ENCODE measurements around the gene AKIP1. TPM values are rescaled to one million over a fixed set of nuclear protein-coding genes. Genes with fewer than 3 reads are reported as not detected.

AKIP1 gene, protein sequence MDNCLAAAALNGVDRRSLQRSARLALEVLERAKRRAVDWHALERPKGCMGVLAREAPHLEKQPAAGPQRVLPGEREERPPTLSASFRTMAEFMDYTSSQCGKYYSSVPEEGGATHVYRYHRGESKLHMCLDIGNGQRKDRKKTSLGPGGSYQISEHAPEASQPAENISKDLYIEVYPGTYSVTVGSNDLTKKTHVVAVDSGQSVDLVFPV
- polyA plus RNA-seq: 15.0 TPM
- long read RNA-seq, donor 1, partial matches to known transcripts: 0 of 3 reads
- long read RNA-seq, donor 1, other reads (novel, unspliced or antisense): 0 of 3 reads
- long read RNA-seq, donor 2, partial matches to known transcripts: 0 of 13 reads
- long read RNA-seq, donor 2, other reads (novel, unspliced or antisense): 0 of 13 reads
- long read RNA-seq, donor 3: 0 reads
- long read RNA-seq, donor 4, partial matches to known transcripts: 0 of 3 reads
- long read RNA-seq, donor 4, other reads (novel, unspliced or antisense): 0 of 3 reads
- long read RNA-seq, donor 5, partial matches to known transcripts: 0 of 4 reads
- long read RNA-seq, donor 5, other reads (novel, unspliced or antisense): 0 of 4 reads
- long read RNA-seq, donor 6, partial matches to known transcripts: 0 of 6 reads
- long read RNA-seq, donor 6, other reads (novel, unspliced or antisense): 0 of 6 reads
- long read RNA-seq, donor 7, transcript AKIP1-204 (4 exons, 1,084 nt): major isoform, 7 of 7 reads
- long read RNA-seq, donor 7, partial matches to known transcripts: 0 of 7 reads
- long read RNA-seq, donor 7, other reads (novel, unspliced or antisense): 0 of 7 reads
- long read RNA-seq, donor 8, partial matches to known transcripts: 0 of 6 reads
- long read RNA-seq, donor 8, other reads (novel, unspliced or antisense): 0 of 6 reads
- long read RNA-seq, donor 9, partial matches to known transcripts: 0 of 5 reads
- long read RNA-seq, donor 9, other reads (novel, unspliced or antisense): 0 of 5 reads
- long read RNA-seq, donor 10, partial matches to known transcripts: 0 of 10 reads
- long read RNA-seq, donor 10, other reads (novel, unspliced or antisense): 0 of 10 reads
- long read RNA-seq, donor 11, partial matches to known transcripts: 0 of 1 reads
- long read RNA-seq, donor 11, other reads (novel, unspliced or antisense): 0 of 1 reads

GRCh38 chr11:8911029-8911823, at the start of gene AKIP1:
TSS of gene AKIP1 (plus strand) at chr11:8911189. CDS start at chr11:8911450, 261 bp downstream.
- Histone ChIP-seq H3K36me3 (ENCODE audit: control insufficient read depth, insufficient read depth, low read length) (peaks cover under 1% of the 10 kb centered on the region), H3K27ac (ENCODE audit: low read length) (peak within 1 kb of the TSS; percentile 76), H3K4me3 (ENCODE audit: low read length) (peak within 1 kb of the TSS; percentile 83), H3K4me1 (ENCODE audit: control insufficient read depth, insufficient read depth, low read length) (peaks cover 4% of the 10 kb centered on the region), H3K27me3 (ENCODE audit: control insufficient read depth, insufficient read depth, low read length) (peaks cover 9% of the 10 kb centered on the region), H3K9me3 (ENCODE audit: control insufficient read depth, low read depth, low read length) (no peaks in the 10 kb centered on the region)
- peak; percentile 94 to 96 for DNase-seq
- no CpG with 5 or more reads among the region's 68 CpGs for WGBS (ENCODE audit: insufficient coverage, low lambda C conversion rate)

- Histone ChIP-seq H3K4me3 (ENCODE audit: low read length) (no peak overlapping the region), H3K4me1 (ENCODE audit: control insufficient read depth, insufficient read depth, low read length) (peaks cover 10% of the 10 kb centered on the region), H3K9me3 (ENCODE audit: control insufficient read depth, low read depth, low read length) (no peaks in the 10 kb centered on the region), H3K27ac (ENCODE audit: low read length) (no peak overlapping the region), H3K27me3 (ENCODE audit: control insufficient read depth, insufficient read depth, low read length) (no peaks in the 10 kb centered on the region), H3K36me3 (ENCODE audit: control insufficient read depth, insufficient read depth, low read length) (no peaks in the 10 kb centered on the region)
- no peak for DNase-seq
- WGBS (ENCODE audit: insufficient coverage, low lambda C conversion rate): no CpG with 5 or more reads among the region's 1 CpG
Observed at GRCh38 chr11:8863838-8864237, 47.2 kb upstream of the AKIP1 start.

GRCh38 chr11:8865304-8865703, 45.7 kb upstream of the AKIP1 start:
- peaks cover 10% of the 10 kb centered on the region for H3K4me1 ChIP-seq (ENCODE audit: control insufficient read depth, insufficient read depth, low read length)
- no peaks in the 10 kb centered on the region for H3K36me3 ChIP-seq (ENCODE audit: control insufficient read depth, insufficient read depth, low read length)
- no peaks in the 10 kb centered on the region for H3K27me3 ChIP-seq (ENCODE audit: control insufficient read depth, insufficient read depth, low read length)
- H3K4me3 ChIP-seq (ENCODE audit: low read length): no peak overlapping the region
- no peak overlapping the region for H3K27ac ChIP-seq (ENCODE audit: low read length)
- no peaks in the 10 kb centered on the region for H3K9me3 ChIP-seq (ENCODE audit: control insufficient read depth, low read depth, low read length)
- DNase-seq: no peak

DNA sequence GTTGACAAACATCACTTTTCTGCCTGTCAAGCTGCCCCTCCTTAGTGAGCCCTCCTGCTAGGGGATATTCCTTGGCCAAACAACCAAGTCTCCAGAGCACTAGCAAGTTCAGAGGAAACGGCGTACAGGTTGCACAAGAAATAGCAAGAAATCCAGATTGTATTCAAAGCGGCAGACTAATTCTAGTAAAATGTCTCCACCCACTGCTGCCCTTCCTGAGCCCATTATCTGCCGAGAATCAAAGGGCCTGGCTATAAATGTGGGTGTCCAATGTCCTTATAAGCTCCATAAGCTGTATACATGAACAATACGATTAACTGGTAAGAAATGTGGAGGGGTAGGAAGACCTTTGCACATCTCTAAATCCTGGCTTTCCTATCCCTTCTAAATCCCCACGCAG, 44.0 kb upstream of the AKIP1 start:
- H3K27ac ChIP-seq (ENCODE audit: low read length): no peak overlapping the region
- peak in 1 of 2 donors; percentile 43 for DNase-seq
- no CpG with 5 or more reads among the region's 6 CpGs for WGBS (ENCODE audit: insufficient coverage, low lambda C conversion rate)

DNA sequence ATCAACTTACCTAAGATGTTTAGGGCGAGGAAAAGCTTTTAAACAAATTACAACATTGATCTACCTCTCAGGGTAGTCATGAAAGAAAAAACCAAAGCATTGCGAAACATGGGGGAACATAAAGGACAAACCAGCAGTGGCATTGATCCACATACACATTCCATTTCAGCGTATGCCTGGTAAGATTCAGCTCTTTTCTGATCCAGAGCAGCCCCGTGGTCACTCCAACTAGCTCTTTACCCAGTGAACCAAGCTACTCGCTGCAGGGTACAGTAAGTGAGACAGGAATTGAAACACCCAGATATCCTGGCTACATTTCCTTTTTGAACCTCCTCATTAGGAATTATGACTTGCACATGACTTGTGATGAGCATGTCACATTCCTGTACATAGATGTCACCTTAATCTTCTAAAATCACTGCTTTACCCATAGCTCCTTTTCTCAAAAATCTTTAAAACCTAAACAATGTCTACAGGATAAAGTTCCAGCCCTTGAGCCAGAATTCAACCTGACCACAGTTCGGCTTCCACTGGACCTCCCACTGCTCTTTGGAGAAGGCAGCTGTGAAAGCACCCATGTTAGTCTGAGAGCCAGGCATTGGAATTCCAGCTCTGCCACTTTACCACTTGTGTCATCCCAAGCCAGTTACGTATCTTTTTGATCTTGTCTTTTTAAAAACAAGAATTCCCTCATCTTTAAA, 42.9 kb upstream of the AKIP1 start:
- peak in 1 of 2 donors; percentile 8 for DNase-seq
- H3K9me3 ChIP-seq (ENCODE audit: control insufficient read depth, low read depth, low read length): no peaks in the 10 kb centered on the region
- H3K36me3 ChIP-seq (ENCODE audit: control insufficient read depth, insufficient read depth, low read length): no peaks in the 10 kb centered on the region
- no peak overlapping the region for H3K4me3 ChIP-seq (ENCODE audit: low read length)
- H3K27me3 ChIP-seq (ENCODE audit: control insufficient read depth, insufficient read depth, low read length): no peaks in the 10 kb centered on the region
- H3K27ac ChIP-seq (ENCODE audit: low read length): no peak overlapping the region
- H3K4me1 ChIP-seq (ENCODE audit: control insufficient read depth, insufficient read depth, low read length): peaks cover 13% of the 10 kb centered on the region
- WGBS (ENCODE audit: insufficient coverage, low lambda C conversion rate): 100% methylated on average over 1 of the region's 7 CpGs

More for the DNA sequence above, 44.0 kb upstream of the AKIP1 start:
- no peak overlapping the region for H3K4me3 ChIP-seq (ENCODE audit: low read length)
- no peaks in the 10 kb centered on the region for H3K36me3 ChIP-seq (ENCODE audit: control insufficient read depth, insufficient read depth, low read length)
- H3K9me3 ChIP-seq (ENCODE audit: control insufficient read depth, low read depth, low read length): no peaks in the 10 kb centered on the region
- H3K4me1 ChIP-seq (ENCODE audit: control insufficient read depth, insufficient read depth, low read length): peaks cover 13% of the 10 kb centered on the region
- H3K27me3 ChIP-seq (ENCODE audit: control insufficient read depth, insufficient read depth, low read length): no peaks in the 10 kb centered on the region

DNA sequence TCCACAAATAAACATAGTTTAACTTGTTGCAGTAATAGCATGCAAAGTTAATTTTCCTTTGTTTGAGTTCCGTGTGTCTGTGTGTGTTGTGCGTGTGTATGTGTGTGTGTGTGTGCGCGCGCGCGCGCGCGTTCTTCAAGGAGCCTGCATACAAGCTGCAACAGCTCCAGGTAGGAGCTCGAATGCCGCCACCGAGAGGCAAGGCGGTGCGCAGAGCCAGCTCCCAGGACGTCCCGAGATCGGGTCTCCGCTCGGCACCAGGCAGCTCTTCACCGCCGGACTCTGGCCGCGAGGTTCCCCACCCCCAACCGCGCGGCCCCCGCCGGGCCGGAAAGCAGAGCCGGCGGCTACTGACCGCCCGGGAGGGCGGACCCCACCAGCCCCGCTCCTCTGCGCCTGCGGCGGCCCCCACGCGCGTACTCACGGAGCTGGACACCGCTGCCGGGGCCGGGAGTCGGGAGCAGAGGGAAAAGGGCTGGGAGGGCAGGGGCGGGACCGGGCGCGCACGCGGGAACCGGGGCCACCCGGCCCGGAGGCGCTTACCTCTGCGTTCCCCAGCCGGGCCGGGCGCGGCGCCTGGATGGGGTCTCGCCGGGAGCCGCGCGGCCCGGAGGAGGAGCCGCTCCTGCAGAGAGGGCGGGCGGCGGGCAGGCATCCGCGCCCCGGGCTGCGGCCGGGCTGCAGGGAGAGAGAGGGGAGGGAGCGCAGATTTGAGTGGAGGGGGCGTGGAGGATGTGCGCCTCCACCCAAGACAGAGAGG, 40.4 kb upstream of the AKIP1 start:
- Histone ChIP-seq H3K36me3 (ENCODE audit: control insufficient read depth, insufficient read depth, low read length) (no peaks in the 10 kb centered on the region), H3K27ac (ENCODE audit: low read length) (peak overlapping the region; percentile 56), H3K4me1 (ENCODE audit: control insufficient read depth, insufficient read depth, low read length) (peaks cover 13% of the 10 kb centered on the region), H3K9me3 (ENCODE audit: control insufficient read depth, low read depth, low read length) (no peaks in the 10 kb centered on the region), H3K27me3 (ENCODE audit: control insufficient read depth, insufficient read depth, low read length) (no peaks in the 10 kb centered on the region), H3K4me3 (ENCODE audit: low read length) (peak overlapping the region; percentile 56)
- DNase-seq: peak; percentile 73 to 85
- WGBS (ENCODE audit: insufficient coverage, low lambda C conversion rate): no CpG with 5 or more reads among the region's 81 CpGs

DNA sequence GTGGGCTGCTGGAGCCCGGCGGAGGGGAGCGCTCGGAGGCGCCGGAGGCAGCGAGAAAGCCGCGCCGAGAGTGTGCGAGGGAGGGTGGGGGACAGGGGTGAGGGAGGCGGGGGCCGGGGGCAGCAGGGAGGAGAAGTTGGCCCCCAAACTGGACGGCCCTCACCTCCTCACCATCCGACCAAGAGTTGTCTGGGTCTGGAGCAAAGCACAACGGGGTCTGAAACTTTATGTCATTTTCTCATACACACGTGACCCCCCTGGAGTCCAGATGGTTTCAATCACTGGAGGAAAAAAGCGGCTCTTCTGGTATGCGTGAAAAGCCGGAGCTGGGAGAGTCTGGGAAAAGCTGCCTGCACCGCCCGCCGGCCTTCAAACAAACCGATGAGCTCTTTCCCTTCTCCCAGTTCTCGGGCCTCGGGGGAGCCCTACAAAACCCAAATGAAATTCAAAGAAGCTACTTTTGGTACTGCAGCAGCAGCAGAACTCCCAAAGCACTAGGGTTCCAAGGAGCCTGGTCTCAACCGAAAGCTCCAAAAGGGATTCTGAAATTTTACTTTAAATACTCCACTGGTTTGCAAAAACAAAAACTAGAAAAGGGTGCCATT, 39.7 kb upstream of the AKIP1 start:
- peak; percentile 72 to 81 for DNase-seq
- Histone ChIP-seq H3K36me3 (ENCODE audit: control insufficient read depth, insufficient read depth, low read length) (no peaks in the 10 kb centered on the region), H3K27me3 (ENCODE audit: control insufficient read depth, insufficient read depth, low read length) (no peaks in the 10 kb centered on the region), H3K27ac (ENCODE audit: low read length) (peak overlapping the region; percentile 56), H3K9me3 (ENCODE audit: control insufficient read depth, low read depth, low read length) (no peaks in the 10 kb centered on the region), H3K4me3 (ENCODE audit: low read length) (peak overlapping the region; percentile 56), H3K4me1 (ENCODE audit: control insufficient read depth, insufficient read depth, low read length) (peaks cover 13% of the 10 kb centered on the region)
- WGBS (ENCODE audit: insufficient coverage, low lambda C conversion rate): 19% methylated on average over 2 of the region's 27 CpGs

GRCh38 chr11:8871962-8872361, 39.0 kb upstream of the AKIP1 start:
- WGBS (ENCODE audit: insufficient coverage, low lambda C conversion rate): no CpG with 5 or more reads among the region's 6 CpGs
- H3K4me3 ChIP-seq (ENCODE audit: low read length): no peak overlapping the region
- no peak for DNase-seq
- H3K27me3 ChIP-seq (ENCODE audit: control insufficient read depth, insufficient read depth, low read length): no peaks in the 10 kb centered on the region
- H3K9me3 ChIP-seq (ENCODE audit: control insufficient read depth, low read depth, low read length): no peaks in the 10 kb centered on the region
- peak overlapping the region; percentile 56 for H3K27ac ChIP-seq (ENCODE audit: low read length)
- no peaks in the 10 kb centered on the region for H3K36me3 ChIP-seq (ENCODE audit: control insufficient read depth, insufficient read depth, low read length)
- H3K4me1 ChIP-seq (ENCODE audit: control insufficient read depth, insufficient read depth, low read length): peaks cover 8% of the 10 kb centered on the region
